GM19035 (cell line): ENCODE data around the gene GALNT9.

Experiments used
- ATAC-seq: cut with Tn5 transposase; IDR thresholded peaks from one replicate; pipeline ENCODE4 v1.9.1; 2021; ENCODE audit not compliant: unreplicated experiment

Gene GALNT9

DNA sequence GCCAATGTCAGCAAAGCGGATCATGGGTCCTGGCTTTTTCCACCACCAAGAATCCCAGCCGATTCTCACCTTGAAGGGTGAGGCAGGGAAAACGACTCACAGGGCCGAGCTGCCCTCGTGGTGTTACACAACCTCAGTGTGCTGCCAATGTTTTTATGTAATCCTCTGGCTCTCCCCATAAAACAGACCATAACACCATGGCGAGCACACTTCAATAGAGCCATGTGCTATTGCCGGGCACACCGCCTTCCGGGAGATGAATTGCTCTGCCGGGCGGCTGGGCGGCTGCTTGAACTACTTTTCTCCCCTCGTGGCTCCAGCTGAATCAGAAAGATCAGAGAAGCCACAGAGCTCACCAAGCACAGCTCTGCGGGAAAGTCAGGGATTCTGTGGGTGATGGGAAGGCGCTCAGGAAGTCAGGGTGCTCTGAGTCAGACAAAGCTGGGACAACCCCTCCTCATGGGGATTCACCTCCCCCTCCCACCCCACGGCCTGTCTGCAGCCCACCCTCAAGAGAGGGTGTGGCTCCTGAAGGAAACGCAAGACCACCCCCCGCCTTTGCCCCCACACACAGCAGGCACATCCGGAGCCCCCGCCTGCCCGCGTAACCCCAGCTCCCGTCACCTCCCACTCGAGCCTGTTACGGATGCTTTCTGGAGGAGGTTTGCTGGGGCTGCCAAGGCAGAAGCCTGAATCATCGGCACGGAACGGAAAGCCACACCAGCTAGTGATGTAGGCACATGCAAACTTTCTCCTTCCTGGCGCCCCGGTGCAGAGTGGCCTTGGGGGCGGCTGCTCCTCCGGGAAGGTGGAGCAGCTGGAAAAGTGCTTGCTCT lies 1.8 kb downstream of the GALNT9 start:
- ATAC-seq: no peak

- no peak for ATAC-seq
Measured at GRCh38 chr12:132326646-132327045, 2.7 kb downstream of the GALNT9 start.

DNA sequence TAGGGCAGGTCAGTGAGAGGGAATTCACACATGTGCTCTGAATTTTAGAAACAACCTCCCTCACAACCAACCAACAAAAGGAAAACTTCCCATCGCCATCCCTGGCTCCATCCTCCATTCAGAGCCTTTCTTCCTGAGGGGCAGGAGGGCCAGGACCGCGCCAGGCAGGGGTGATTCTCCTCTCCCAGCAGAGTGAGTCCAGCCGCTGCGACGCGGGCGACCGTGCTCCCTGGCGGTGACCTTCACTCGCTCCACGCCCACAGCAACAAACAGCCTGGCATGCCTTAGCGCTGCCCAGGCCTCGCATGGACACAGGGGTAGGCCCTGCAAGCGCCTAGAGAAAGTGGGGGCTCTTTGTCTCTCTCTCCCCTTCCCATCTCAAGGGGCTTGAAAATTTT lies 3.7 kb downstream of the GALNT9 start:
- ATAC-seq: no peak

- no peak for ATAC-seq
Measured at GRCh38 chr12:132324841-132325732, 4.3 kb downstream of the GALNT9 start.

DNA sequence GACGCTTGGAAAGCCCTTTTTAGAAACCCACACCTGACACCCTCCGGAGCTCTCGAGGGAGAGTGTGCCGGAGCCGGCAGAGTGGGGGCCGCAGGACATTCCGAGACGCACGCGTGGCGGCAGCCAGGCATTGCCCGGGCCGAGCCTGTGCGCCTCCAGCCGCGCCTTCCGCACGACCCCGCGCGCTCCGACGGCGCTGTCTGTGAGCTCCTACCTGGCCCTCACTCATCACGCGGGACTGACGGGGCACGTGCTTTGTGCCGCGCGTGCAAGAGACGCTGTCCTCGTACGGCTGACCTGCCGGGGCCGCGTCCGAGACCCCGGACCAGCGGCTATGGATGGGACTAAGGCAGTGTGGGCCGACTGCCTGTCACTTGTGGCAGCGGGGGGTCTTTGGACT lies 5.2 kb downstream of the GALNT9 start:
- ATAC-seq: no peak

DNA sequence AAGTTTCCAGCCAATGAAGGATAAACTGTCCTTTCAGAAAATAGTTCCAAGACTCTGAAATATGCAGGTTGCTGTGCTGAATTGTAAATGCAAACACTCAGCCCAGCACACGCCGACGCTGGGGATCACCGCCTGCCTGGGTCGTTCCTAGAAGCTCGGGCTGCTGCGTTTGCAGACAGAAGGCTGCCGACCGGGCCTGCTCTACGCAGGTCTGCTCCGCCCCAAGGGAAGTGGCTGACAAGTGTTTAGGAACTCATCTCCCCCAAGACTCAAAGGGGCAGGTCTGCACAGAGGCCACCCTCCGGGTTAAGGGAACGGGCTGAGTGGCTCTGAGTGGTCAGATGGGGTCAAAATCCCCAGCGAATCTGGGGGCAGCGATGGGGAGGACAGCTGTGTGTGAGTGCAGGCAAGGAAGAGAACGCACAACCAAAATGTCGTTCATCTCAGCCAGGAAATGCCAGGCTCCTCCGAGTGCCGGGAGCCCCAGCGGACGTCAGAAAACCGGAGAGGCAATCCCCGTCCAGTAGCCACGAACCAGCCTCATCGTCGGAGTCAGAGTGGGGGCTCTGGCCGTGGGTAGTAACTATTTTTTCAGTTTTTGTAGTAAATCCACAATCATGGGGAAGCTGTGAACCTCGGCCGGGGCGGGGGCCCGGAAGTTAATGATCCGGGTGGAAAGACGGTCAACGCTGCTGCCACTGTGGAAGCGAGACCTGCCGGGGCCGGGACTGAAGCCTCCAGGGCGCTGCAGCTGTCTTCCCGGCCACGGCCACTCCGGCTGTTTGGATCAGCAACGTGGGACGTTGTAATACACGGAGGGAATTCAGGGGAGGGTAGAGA lies 6.0 kb downstream of the GALNT9 start:
- no peak for ATAC-seq

DNA sequence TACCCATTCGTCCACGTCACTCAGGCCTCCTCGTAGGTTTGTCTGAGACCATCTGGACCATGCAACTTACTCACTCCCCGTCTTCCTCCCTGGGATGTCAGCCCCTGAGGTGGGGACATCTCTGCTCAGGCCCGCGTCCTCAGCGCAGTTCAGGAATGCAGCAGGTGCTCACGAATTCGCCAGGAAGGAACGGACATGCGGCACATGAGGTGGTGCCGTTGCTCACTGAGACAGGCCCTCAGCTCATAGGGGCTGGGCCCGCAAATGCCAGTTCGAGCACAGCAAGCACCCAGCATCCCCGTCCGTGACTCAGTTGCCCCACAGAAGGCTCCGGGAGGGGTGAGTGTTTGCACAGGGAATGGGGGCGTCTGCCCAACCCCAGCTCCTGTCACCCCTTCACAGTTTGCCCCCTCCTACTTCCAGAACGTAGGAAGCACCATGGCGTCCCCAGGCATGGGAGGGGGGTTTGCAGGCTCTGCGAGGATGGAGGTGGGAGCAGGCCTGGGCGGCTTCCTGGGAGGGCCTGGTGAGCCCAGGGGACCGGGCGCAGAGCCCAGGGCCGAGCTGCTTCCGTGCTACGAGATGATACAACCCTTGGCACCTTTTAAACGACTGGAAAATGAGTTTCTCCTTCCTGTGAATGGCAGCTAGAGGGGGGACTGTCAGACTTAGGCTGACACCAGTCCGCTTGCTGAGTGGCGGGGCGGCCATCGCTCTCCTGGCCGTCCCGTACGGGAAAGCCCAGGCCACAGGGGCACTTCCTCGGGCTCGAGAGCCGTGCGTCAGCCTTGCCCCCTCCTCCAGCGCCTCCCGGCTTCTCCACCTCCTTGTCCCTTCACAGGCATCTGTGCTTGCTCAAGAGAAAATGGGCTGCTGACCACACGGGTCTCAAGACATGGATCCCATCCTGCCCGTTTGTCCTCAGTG lies 6.9 kb downstream of the GALNT9 start:
- ATAC-seq: no peak

DNA sequence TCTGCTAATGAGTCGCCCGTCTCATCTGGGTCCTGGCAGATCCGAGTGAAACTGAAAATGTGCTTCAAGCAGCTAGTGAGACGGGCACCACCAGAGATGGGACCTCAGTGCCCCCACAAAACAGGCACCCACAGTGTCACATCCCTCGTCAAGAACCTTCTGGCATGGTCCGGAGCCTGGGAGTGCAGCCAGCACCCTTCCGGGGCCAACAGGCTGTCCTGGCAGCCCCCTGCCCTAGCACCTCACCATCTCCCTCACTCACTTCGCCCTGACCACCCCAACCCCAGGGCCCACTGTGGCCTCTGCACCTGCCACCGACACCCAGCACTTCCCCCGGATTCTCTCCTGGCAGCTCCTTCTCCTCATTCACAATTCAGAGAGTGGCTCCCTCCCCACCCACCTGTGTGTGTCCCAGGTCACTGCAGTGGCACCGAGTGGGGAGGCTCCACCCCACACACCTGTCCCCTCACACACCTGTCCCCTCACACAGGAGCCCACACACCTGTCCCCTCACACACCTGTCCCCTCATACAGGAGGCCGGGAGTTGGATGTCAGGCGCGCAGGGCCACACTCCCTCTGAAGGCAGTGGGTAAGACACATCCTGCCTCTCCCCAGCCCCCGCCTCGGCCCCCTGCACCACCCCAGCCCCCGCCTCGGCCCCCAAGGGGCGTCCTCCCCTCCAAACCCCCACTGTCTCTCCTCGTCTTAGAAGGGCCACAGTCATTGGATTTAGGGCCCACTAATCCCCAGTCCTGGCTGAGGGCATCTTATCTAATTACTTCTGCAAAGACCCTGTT lies 7.9 kb downstream of the GALNT9 start:
- no peak for ATAC-seq

DNA sequence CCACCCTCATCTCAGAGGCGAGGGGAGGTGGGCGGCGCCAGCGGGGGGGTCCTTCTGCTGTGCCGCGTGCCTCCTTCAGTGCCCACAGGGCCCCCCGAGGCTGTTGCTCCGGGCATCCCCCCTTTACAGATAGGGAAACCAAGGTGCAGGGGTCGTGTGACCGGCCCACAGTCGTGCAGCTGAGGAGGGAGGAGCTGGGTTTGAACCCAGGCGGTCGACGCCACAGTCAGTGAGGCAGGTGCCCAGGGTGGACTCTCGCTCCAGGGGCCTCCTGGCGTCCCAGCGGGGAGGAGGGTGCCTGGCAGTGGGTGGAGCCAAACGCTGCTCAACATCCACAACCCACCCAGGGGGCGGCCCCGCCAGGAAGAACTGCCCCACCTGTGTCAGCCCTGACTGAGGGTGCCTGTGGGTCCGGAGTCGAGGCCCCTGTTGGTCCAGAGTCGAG lies 8.6 kb downstream of the GALNT9 start:
- ATAC-seq: no peak

DNA sequence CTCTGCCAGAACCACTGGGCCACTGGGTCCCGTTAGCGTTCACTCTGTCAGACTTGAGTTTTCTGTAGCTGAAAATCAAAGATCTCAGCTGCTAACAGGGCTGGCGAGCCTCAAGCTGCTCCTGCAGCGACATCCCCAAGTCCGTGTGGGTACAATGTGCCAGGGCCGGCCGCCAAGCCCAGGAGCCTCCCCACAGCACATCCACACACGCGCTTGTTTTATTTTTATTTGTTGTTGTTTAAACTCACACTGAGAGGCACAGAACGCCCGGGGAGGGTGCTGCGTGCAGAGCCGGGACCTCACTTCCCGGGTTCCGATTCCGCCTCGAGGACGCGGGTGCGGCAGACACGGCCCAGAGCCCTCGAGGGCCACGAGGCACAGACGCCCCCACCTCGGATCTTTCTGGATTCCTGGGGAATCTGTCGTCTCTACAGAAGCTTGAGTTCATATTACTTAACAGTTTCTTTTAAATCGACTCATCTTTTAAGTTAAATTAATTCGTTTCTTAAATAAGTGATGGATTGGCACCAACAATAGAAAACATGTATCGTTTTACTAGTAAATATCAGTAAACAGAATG lies 9.3 kb downstream of the GALNT9 start:
- ATAC-seq: no peak

- ATAC-seq: no peak
Measured at GRCh38 chr12:132319359-132319950, 9.9 kb downstream of the GALNT9 start.

DNA sequence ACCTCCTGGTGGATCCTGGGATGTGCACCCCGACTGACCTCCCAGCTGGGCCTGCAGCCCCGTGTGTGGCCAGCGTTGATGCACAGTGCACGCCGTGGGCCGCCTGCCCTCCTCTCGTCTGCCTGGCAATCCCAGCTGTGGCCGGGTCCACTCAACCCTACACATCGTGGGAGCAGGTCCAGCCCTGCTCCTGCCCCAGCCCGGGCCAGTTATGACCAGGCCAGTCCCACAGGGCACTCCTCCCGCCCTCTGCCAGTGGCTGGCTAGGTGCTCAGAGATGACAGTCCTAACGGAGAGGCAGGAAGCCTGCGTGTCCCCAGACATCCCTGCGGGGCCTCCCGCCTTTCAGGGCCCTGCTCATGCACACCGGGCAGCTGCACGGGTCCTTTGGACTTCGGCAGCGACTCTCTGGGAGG lies 10.8 kb downstream of the GALNT9 start:
- no peak for ATAC-seq

- ATAC-seq: no peak
Measured at GRCh38 chr12:132318135-132318534, 11.3 kb downstream of the GALNT9 start.

DNA sequence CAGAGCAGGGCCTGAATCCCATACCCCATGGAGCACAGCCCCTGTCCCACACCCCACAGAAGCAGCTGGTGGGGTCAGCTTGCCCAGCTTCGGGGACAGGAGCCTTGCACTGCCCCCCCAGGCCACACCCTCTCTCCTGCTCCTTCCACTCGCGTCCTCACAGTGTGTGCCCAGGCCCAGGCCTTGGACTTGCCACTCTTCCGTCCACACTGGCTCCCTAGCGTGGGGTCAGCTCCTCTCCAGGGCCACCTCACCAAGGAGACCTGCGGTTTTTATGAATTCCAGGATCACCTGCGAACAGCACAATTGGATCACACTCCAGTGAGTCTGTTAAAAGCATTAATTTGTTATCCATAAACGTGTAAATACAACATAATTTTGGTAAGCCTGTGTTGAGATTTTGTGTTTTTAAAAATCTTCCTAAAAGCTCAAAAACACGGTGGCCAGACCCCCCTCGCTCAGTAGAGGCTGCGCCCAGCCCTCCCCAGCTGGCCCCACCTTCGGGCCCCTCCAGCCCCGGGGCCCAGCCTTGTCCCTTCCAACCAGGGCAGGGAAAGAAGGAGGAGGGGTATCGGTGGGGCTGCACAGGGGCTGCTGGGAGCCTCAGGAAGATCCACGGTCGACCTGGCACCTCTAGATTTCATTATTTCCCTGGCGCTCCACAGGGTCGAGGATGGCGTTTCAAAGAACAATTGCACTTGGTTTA lies 12.0 kb downstream of the GALNT9 start:
- no peak for ATAC-seq

DNA sequence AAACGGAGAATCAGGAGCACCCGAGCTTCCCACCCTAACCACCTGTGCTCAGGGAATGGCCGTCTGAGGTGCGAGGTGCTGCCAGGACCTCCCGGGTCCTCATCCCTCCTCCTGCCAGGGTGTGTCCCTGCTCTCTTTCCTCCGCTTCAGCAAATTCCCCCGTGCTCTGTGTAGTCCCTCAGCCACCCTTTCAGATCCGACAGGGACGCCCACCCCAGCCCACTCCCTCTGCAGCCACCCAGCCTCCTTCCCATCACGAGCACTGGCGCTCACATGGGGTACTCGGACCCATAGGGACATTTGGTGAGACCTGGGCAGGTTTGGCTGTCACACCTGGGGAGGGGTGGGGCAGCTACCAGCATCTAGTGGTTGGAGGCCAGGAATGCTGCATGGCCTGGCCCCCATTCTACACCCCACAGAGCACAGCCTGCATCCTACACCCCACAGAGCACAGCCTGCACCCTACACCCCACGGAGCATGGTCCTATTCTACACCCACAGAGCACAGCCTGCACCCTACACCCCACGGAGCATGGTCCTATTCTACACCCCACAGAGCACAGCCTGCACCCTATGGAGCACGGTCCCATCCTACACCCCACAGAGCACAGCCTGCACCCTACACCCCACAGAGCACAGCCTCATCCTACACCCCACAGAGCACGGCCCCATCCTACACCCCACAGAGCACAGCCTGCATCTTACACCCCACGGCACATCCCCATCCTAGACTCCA lies 12.7 kb downstream of the GALNT9 start:
- no peak for ATAC-seq

- no peak for ATAC-seq
Measured at GRCh38 chr12:132315951-132316350, 13.4 kb downstream of the GALNT9 start.

GRCh38 chr12:132315507-132315906 lies 13.9 kb downstream of the GALNT9 start:
- no peak for ATAC-seq
